HG02981 (cell line): ENCODE results near the gene CEP83.
"Not testable (repeated sequence)": the region's sequence is repeated elsewhere in the genome, so short reads cannot be mapped to it uniquely, and the experiment has no call there.

ENCODE experiments used
- ATAC-seq: cut with Tn5 transposase; IDR thresholded peaks from one replicate; pipeline ENCODE4 v1.9.1; 2021; ENCODE audit warnings: mild to moderate bottlenecking, moderate library complexity; ENCODE audit not compliant: unreplicated experiment

The CEP83 gene

DNA sequence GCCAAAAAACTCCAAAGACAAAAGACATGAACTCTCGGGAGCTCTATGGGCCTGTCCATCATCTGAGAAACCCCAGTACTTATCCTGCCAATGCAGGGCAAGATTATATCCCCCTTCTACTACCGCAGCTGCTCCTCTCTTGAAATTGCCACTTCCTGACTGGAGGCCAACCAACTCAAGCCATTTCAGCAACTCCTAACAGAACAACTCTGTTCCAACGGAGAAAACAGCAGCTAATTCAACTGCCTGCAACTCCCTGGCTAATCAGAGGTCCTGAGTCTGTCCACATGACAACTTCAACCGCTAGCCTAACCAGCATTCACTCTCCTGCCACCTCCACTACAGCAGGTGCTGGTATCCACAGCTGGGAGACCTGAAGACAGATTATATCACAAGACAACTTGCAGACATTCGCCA is 24.1 kb downstream of the CEP83 start:
- peak; percentile 67 for ATAC-seq

DNA sequence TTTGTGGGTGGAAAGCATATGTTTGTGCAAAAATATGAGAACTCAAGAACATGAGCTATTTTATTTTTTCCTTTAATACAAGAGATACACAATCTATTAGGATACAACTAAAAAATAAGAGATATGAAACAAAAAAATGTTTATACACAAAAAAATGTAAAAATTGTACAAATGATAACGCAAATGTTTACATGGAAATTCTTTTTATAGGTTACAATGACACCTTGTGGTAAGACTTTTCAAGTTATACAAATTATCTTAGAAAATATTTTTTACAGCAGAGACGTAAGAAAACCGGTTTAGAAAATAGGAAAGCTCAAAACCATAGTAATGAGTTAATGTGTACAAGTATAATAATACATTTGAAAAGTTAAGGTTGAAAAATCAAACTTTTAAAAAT is 25.5 kb downstream of the CEP83 start:
- no peak for ATAC-seq

DNA sequence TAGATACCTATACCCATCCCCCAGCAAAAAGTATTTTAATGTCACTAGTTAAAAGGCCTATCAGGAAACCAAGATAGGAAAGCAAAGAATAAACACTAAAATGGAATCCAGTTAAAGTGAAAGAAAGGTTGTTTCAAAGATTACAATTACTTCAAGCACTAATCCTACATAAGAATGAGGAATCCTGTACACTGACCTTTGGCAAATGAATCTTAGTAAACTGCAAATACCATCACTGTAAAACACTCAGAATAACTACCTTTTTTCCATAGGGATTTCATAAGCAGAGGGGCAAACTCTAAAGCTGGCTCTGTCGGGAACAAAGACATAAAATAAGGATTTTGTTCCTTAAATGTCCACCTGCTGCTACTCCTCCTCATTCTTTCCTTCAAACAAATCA is 25.9 kb downstream of the CEP83 start:
- no peak for ATAC-seq

GRCh38 chr12:94430304-94430703 is 29.4 kb downstream of the CEP83 start:
- no peak for ATAC-seq

DNA sequence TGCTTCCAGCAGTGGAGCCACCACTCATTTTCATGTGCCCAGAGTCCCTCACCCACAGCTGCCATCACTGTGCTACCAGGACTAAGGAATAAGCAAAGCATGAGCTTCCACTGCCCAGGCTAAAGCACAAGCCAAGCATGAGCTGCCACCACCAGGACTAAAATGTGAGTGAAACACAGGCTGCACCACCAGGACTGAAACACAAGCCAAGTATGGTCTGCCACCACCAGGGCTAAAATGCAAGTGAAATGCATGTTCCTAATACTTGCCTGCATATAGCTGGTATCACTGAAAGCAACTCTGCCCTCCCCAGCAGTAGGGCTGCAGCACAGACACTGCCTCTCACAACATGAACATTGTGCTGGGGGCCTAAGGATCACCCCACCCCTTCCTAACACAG is 30.0 kb downstream of the CEP83 start:
- ATAC-seq = no peak

- no peak for ATAC-seq
Observed at GRCh38 chr12:94429191-94429590, 30.5 kb downstream of the CEP83 start.

DNA sequence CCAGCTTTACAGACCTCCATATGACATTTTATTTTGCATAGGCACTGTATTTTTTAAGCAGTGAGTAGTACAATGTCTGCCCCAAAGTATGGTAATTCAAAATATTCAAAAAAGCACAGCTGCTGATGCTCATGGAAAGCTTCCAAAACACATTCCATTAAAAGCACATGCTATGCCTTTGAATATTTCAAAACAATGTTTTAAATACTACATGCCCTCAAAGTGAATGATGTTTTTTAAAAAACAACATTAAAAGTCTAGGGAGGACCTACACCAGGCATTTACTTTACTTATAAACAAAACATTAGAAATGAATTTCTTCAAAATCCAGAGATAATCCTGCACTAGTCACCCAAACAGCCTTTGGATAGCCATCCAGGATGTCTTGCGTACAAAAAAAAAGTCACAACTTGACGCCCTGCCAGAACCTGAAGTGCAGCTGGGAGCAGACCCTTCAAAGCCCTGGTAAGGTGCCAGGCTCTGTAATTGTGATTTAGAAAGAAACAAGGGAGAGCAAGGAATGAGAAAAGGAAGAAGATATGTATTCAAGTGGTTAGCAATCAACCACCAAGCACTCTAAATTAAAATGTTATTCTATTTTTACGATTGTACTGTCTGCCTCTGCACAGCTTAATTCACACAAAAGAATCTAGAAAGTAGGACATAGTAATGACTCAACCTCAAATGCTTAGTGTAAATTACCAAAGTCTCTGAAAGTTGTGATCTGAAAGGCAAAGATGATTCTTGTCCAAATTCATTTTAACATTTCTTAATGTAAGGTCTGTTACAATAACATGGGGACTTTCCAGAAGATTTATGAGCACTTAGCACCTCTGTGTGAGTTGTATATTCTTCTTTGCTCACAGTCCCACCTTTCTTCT is 31.9 kb downstream of the CEP83 start:
- ATAC-seq = no peak

GRCh38 chr12:94426049-94426448 is 33.6 kb downstream of the CEP83 start:
- no peak for ATAC-seq

DNA sequence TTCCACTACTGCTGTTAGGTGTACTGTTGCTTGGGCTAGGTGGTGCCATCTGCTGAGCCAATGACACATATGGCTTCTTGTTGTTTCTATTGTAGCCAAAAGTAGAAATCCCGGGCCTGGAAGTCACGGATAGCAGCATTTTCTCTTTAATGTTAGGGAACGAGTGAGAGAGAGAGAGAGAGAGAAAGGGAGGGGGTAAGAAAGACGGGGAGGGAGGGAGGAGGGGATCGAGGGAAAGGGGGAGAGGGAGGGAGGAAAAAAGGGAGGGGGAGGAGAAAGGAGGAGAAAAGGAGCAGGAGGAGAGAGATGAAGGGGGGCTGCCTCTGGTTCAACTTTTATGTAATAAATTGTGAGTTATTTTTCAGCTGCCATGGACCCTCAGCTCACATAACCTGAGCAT is 34.8 kb downstream of the CEP83 start:
- not testable (repeated sequence) for ATAC-seq

DNA sequence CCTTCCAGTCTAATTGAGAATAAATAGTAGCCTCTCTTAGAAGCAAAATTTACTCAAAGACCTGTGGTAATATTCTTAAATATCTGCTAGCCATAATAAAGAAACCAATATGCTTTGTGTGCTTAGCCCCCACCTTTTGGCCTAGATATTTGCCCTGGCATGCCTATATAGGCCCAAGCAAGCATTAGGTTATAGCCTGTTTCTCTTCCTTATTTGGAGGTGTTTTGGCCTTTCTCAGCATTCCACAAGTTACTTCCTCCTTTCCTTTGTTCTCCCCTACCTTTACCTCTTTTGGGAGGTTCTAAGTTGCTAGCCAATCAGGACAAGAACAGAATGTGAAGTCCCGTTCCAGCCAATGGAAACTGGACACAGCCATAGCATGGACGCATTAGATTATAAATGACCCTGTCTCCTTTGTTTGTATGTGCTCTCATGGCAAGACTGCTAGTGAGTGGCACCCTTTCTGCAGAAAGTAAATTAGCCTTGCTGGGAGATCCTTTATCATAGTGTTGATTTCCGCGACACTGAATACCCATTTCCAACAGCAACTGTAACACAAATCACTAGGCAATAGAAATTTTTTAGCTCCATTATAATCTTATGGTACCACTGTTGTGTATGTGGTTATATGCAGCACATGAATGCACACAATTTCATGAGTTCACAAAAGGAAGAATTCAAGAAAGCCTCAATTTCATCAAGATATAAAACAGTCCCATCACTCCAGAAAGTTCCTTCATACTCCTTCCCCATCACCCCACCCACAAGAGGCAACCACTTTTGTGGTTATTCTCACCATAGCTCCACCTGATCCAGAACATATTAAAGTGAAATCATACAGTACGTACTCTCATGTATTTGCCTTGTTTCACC is 37.6 kb downstream of the CEP83 start:
- no peak for ATAC-seq

- no peak for ATAC-seq
Observed at GRCh38 chr12:94418517-94418916, 41.1 kb downstream of the CEP83 start.

GRCh38 chr12:94416613-94417012 is 43.1 kb downstream of the CEP83 start:
- ATAC-seq = no peak

- ATAC-seq = no peak
Observed at GRCh38 chr12:94415066-94415465, 44.6 kb downstream of the CEP83 start.

- ATAC-seq = peak; percentile 96
Observed at GRCh38 chr12:94405413-94406116, 54.1 kb downstream of the CEP83 start.

- ATAC-seq = no peak
Observed at GRCh38 chr12:94404854-94405253, 54.8 kb downstream of the CEP83 start.

DNA sequence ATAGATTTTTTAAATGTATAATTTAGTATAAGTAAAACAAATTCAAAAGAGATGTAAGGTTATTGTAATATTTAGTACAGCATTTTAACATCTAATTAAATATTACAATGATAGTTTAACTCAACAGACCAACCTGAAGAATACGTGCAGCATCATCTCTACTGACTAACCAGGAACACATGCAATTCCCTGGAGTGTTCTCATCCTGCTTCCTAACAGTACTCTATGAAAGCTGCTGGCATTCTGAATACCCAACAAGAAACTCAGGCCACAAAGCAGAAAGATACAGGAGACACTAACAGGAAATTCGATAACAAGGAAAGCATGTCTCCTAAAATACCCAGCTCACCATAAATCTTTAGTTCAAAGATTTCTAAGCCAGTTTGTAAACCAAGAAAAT is 58.3 kb downstream of the CEP83 start:
- ATAC-seq = no peak

DNA sequence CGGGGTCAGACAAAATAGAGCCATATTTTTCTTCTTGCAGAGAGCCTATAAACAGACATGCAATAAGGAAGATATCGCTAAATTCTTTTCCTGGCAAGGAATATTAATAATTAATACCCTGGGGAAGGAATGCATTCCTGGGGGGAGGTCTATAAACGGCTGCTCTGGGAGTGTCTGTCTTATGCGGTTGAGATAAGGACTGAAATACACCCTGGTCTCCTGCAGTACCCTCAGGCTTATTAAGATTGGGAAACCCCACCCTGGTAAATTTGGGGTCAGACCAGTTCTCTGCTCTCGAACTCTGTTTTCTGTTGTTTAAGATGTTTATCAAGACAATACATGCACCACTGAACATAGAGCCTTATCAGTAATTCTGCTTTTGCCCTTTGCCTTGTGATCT is 61.0 kb downstream of the CEP83 start:
- ATAC-seq = not testable (repeated sequence)

- ATAC-seq = no peak
Observed at GRCh38 chr12:94397401-94397800, 62.3 kb downstream of the CEP83 start.

- not testable (repeated sequence) for ATAC-seq
Observed at GRCh38 chr12:94396014-94396413, 63.7 kb downstream of the CEP83 start.

- no peak for ATAC-seq
Observed at GRCh38 chr12:94390130-94390485, 69.6 kb downstream of the CEP83 start.

DNA sequence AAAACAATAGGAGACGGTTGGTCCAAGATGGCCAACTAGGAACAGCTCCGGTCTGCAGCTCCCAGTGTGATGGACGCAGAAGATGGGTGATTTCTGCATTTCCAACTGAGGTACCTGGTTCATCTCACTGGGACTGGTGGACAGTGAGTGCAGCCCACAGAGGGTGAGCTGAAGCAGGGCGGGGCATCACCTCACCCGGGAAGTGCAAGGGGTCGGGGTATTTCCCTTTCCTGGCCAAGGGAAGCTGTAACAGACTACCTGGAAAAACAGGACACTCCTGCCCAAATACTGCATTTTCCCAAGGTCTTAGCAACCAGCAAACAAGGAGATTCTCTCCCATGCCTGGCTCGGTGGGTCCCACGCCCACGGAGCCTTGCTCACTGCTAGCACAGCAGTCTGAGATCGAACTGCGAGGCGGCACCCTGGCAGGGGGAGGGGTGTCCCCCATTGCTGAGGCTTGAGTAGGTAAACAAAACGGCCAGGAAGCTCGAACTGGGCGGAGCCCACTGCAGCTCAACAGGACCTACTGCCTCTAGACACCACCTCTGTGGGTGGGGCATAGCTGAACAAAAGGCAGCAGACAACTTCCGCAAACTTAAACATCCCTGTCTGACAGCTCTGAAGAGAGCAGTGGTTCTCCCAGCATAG is 70.1 kb downstream of the CEP83 start:
- ATAC-seq = not testable (repeated sequence)
